ENCODE measurements around the gene RPTOR. TPM values are rescaled to one million over a fixed set of nuclear protein-coding genes. Genes with fewer than 3 reads are reported as not detected.

RPTOR gene
- total and polyA plus RNA-seq, 10 of the 15 experiments (the other 5 are each of a cell fraction or from before 2014, with no cell fraction given) = 0.18 to 32.1 (median 7.8) TPM

DNA sequence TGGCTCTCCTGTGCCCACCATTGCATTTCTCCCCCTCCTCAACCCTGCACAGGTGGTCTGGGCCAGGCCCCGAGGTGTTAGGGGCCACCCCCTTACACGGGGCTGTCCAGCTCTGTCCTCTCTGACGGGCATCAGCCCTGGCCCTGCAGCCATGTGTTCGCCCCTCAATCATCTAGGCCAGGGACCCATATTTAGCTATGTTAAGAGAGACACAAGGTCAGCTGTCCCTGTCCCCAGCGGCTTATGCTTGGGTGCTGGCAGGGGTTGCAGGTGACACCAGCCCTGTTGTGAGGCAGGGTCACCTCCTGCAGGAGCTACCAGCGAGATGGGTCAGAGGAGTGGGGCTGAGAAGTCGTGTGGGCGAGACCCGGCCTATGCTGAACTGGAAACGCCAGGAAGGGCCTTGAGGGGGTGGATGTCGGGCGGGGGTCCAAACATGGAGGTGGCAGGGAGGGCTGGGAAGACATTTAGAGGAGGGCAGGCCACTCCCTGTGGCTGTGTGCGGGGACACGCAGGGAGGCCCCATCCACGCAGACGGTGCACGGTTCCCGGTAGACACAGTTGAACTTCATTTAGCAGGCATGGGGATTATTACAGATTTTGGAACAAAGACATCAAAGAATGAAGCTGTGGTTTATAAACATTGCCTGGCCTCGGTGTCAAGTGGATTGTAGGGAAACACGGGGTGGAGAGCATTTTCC, 313.8 kb downstream of the RPTOR start:
- FAIRE-seq (no peak), ATAC-seq (no peak), DNase-seq (ENCODE audit: low read depth, low spot score) (no peak)
- no peak overlapping the region for H3K4me3 ChIP-seq
- no peaks in the 10 kb centered on the region for H3K9me3 ChIP-seq (replicated peaks; ENCODE audit: control insufficient read depth, insufficient read depth, low read length)
- in situ Hi-C loops (cut with MboI) (no loop called here), intact Hi-C loops (cut with micrococcal nuclease; ENCODE audit: unreplicated experiment) (no loop called here)
- peak overlapping the region; percentile 96; the same call in 1 of the 2 replicates for H3K27ac ChIP-seq (ENCODE audit: control insufficient read depth, insufficient read depth)
- peaks cover 26% of the 10 kb centered on the region for H3K4me1 ChIP-seq (ENCODE audit: control insufficient read depth, insufficient read depth, low read length)
- BruUV-seq (replicated peaks) = no TSS peak
- 99% methylated on average over 19 of the region's 20 CpGs for WGBS (ENCODE audit: insufficient coverage, insufficient replicate concordance, low lambda C conversion rate, missing lambda C conversion rate)
- H3K27me3 ChIP-seq (replicated peaks in 1 of 2; ENCODE audit: control insufficient read depth in 2 of 2, insufficient read depth in 2 of 2, low read length in 1 of 2) = no peaks in the 10 kb centered on the region
- POLR2A ChIA-PET = no interaction called here
- no peak overlapping the region for H3K4me2 ChIP-seq (ENCODE audit: control insufficient read depth, insufficient read depth)
- H3K9ac ChIP-seq (ENCODE audit: control insufficient read depth, insufficient read depth, low read length) = no peak overlapping the region
- H2AFZ ChIP-seq (ENCODE audit: control insufficient read depth, low read depth, low read length) = no peak overlapping the region
- TF ChIP-seq RCOR1 (conservative IDR thresholded peaks at IDR 0.05; ENCODE audit: low read depth, low read length) = no peak
- no peak for TF ChIP-seq TCF3 (IDR thresholded peaks at IDR 0.05; ENCODE audit: borderline replicate concordance, insufficient read depth, low read depth, low read length)
- TF ChIP-seq ZNF207 (IDR thresholded peaks at IDR 0.05; ENCODE audit: borderline replicate concordance) = no peak
- H3K79me2 ChIP-seq (ENCODE audit: control insufficient read depth, insufficient read depth, low read length) = no peaks in the 10 kb centered on the region
- H4K20me1 ChIP-seq (ENCODE audit: control insufficient read depth, insufficient read depth) = no peaks in the 10 kb centered on the region
- SMC1A ChIA-PET (ENCODE audit: uncharacterized antibody, unreplicated experiment) = interaction anchor here (0.7 kb wide), 1 partner anchor 25 kb away, joined by 3 read pairs; no protein-coding TSS in a partner anchor
- CTCF ChIA-PET = interaction anchor here (1.0 kb wide), 1 partner anchor 8 kb away, joined by 3 read pairs; no protein-coding TSS in a partner anchor
- RAD21 ChIA-PET (ENCODE audit: unreplicated experiment) = interaction anchor here (1.3 to 1.4 kb wide), 2 partner anchors 112 to 253 kb away, joined by 4 read pairs; no protein-coding TSS in a partner anchor
- peaks cover 0 to 4% of the 10 kb centered on the region in 2 experiments; a peak in 3 of 4 replicates for H3K36me3 ChIP-seq (ENCODE audit: control insufficient read depth in 2 of 2, insufficient read depth in 2 of 2, low read length in 1 of 2)

DNA sequence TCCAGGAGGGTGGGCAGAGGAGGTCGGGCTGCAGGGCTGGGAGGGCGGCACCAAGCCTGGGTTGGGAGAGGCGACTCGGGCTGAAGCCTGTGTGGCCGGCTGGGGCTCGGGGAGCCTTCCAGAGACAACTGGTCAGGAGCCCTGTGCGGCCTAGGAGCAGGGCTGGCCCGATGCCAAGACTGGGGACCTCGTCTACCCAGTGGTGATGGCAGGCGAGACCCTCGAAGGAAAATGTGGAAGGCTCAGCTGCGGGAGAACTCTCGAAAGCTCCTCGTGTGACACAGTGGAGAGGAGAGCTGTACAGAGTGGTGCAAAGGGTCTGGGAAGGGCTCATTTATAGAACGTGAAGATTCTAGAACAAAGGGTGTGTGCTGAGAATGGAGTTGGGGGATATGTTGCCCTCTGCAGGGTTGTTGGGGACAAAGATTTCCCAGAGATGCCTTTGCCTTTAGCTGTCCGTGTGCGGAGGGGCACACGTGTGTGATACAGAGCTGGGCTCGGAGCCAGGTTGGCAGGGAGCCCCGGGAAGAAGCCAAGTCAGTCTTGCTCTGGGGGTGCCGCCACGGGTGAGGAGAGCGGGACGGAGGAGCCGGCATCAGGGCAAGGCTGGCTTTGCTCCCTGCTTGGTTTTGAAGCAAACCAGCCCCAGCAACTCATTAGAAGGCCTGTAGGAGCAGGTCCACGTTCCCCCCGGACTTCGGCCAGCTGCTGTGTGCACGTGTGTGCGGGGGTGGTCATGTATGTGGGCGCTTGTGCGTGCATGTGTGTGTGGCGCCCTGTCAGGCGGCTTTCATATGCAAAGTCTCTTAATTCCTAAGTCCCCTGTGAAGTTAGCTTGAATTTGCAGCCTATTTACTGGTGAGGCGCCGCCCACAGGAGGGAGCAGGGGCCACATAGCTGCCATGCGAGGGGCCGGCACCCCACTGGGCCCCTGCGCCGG, 314.6 kb downstream of the RPTOR start:
- WGBS (ENCODE audit: insufficient coverage, insufficient replicate concordance, low lambda C conversion rate, missing lambda C conversion rate) = 96% methylated on average over 40 of the region's 40 CpGs
- Histone ChIP-seq H3K79me2 (ENCODE audit: control insufficient read depth, insufficient read depth, low read length) (no peaks in the 10 kb centered on the region), H3K27ac (ENCODE audit: control insufficient read depth, insufficient read depth) (no peak overlapping the region), H3K4me2 (ENCODE audit: control insufficient read depth, insufficient read depth) (no peak overlapping the region), H3K9ac (ENCODE audit: control insufficient read depth, insufficient read depth, low read length) (no peak overlapping the region), H3K4me1 (ENCODE audit: control insufficient read depth, insufficient read depth, low read length) (peaks cover 26% of the 10 kb centered on the region), H3K36me3 (ENCODE audit: control insufficient read depth in 2 of 2, insufficient read depth in 2 of 2, low read length in 1 of 2) (peaks cover 0 to 4% of the 10 kb centered on the region in 2 experiments; a peak in 3 of 4 replicates), H3K27me3 (replicated peaks in 1 of 2; ENCODE audit: control insufficient read depth in 2 of 2, insufficient read depth in 2 of 2, low read length in 1 of 2) (no peaks in the 10 kb centered on the region), H3K4me3 (no peak overlapping the region), H3K9me3 (replicated peaks; ENCODE audit: control insufficient read depth, insufficient read depth, low read length) (no peaks in the 10 kb centered on the region), H4K20me1 (ENCODE audit: control insufficient read depth, insufficient read depth) (no peaks in the 10 kb centered on the region), H2AFZ (ENCODE audit: control insufficient read depth, low read depth, low read length) (no peak overlapping the region)
- DNase-seq (ENCODE audit: low read depth, low spot score) = no peak
- intact Hi-C loops (cut with micrococcal nuclease; ENCODE audit: unreplicated experiment) = no loop called here
- TF ChIP-seq SMARCA5 (IDR thresholded peaks at IDR 0.05) = no peak
- no peak for TF ChIP-seq ZNF24 (IDR thresholded peaks at IDR 0.05)
- no peak for TF ChIP-seq ETV6 (conservative IDR thresholded peaks at IDR 0.05 in 1 of 2, IDR thresholded peaks at IDR 0.05 in 1 of 2; ENCODE audit: borderline replicate concordance in 1 of 2, low read depth in 1 of 2)
- SMC1A ChIA-PET (ENCODE audit: uncharacterized antibody, unreplicated experiment) = no interaction called here
- in situ Hi-C loops (cut with MboI) = no loop called here
- CTCF ChIA-PET = no interaction called here
- POLR2A ChIA-PET = interaction anchor here (0.6 kb wide), 1 partner anchor 46 kb away, joined by 3 read pairs; no protein-coding TSS in a partner anchor
- no peak for ATAC-seq
- no peak for FAIRE-seq
- BruUV-seq (replicated peaks) = no TSS peak
- RAD21 ChIA-PET (ENCODE audit: unreplicated experiment) = interaction anchor here (1.3 to 1.4 kb wide), 2 partner anchors 111 to 254 kb away, joined by 4 read pairs; no protein-coding TSS in a partner anchor
